SK-N-SH (cell line): ENCODE measurements around the gene TRIML1.

ENCODE experiments used
- CTCF ChIP-seq: fragments of 200-600 bp; sonication (generic); IDR thresholded peaks from 2 replicates; pipeline ENCODE4 v1.6.1; 2017; ENCODE audit warnings: antibody characterized with exemption, mild to moderate bottlenecking, moderate library complexity
- EP300 ChIP-seq, 2 experiments: IDR thresholded peaks; 2 replicates each; pipeline versions ENCODE4 v1.4.0 to v1.6.1; 2012; ENCODE audit warnings: borderline replicate concordance in 1 of 2, low read depth in 1 of 2, low read length in 1 of 2
- JUND ChIP-seq: IDR thresholded peaks from 2 replicates; pipeline ENCODE4 v1.4.0; 2012
- TCF12 ChIP-seq: IDR thresholded peaks from 2 replicates; pipeline ENCODE4 v1.4.0; 2012
- TF ChIP-seq, protein P1 (sequence below): IDR thresholded peaks from 2 replicates; pipeline ENCODE4 v1.6.1; 2012; ENCODE audit warnings: mild to moderate bottlenecking, low read depth, low read length, moderate library complexity

GRCh38 chr4:188121530-188121929 is 17.7 kb upstream of the TRIML1 start:
- TF ChIP-seq CTCF, result no peak
- no peak for TF ChIP-seq EP300 (IDR thresholded peaks at IDR 0.05; ENCODE audit: borderline replicate concordance in 1 of 2, low read depth in 1 of 2, low read length in 1 of 2)
- TF ChIP-seq TCF12, result no peak
- TF ChIP-seq, protein P1, sequence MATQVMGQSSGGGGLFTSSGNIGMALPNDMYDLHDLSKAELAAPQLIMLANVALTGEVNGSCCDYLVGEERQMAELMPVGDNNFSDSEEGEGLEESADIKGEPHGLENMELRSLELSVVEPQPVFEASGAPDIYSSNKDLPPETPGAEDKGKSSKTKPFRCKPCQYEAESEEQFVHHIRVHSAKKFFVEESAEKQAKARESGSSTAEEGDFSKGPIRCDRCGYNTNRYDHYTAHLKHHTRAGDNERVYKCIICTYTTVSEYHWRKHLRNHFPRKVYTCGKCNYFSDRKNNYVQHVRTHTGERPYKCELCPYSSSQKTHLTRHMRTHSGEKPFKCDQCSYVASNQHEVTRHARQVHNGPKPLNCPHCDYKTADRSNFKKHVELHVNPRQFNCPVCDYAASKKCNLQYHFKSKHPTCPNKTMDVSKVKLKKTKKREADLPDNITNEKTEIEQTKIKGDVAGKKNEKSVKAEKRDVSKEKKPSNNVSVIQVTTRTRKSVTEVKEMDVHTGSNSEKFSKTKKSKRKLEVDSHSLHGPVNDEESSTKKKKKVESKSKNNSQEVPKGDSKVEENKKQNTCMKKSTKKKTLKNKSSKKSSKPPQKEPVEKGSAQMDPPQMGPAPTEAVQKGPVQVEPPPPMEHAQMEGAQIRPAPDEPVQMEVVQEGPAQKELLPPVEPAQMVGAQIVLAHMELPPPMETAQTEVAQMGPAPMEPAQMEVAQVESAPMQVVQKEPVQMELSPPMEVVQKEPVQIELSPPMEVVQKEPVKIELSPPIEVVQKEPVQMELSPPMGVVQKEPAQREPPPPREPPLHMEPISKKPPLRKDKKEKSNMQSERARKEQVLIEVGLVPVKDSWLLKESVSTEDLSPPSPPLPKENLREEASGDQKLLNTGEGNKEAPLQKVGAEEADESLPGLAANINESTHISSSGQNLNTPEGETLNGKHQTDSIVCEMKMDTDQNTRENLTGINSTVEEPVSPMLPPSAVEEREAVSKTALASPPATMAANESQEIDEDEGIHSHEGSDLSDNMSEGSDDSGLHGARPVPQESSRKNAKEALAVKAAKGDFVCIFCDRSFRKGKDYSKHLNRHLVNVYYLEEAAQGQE, result no peak
- TF ChIP-seq JUND, result no peak
